ENCODE measurements around the gene HNRNPH2. TPM values are rescaled to one million over a fixed set of nuclear protein-coding genes. Genes with fewer than 3 reads are reported as not detected.

Gene HNRNPH2
- total RNA-seq, 4 donors from 2014 or later: 33.8 to 58.1 (median 43.3) TPM

DNA sequence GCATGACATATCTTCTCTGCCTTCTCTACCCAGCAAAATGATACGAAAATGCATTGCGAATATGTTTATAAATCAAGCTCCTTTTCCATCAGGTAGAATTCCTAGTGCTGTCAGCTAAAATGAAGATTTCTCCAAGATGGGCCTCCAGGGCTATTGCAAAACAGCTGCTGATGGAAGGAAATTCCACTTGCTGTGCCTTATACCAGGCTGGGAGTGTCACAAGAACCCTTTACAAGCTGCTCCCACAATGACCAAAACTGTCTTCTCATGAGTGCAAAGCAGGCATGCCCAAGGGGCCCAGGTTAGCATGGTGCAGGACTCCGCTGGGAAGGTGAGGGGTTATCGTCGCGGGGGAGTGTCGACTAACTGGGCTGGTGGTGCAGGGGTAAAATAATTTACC is 8.7 kb downstream of the HNRNPH2 start:
- intact Hi-C loops (cut with DNase I; ENCODE audit: low total_unique reads): loop anchor here (5.0 to 10.0 kb wide), 2 partner anchors 66 to 518 kb away; partner anchors contain the start of gene ZMAT1
- Histone ChIP-seq H3K4me1 (peaks cover 5 to 18% of the 10 kb centered on the region in 2 donors), H3K27ac (no peak overlapping the region)

DNA sequence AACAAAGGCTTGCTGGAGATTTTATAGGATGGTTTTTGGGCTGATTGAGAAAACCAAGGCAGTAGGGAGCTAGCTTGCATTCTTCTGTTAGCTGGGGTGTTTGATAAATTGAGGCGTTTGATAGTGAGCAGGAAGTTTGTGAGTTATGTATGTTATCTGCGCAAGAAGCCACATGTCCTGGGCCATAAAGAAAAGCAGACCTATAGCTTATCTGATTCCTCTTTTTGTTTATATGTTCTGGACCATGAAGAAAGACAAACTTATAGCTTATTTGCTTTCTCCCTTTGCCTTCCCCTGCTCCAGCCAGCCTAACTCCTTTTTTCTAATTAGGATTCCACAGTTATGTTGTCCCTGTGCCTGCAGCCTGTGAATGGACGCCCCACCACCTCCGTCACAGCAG is 9.2 kb downstream of the HNRNPH2 start:
- Histone ChIP-seq H3K9me3 (no peaks in the 10 kb centered on the region), H3K4me3 (peak overlapping the region in 1 of 4 donors; percentile 68), H3K4me1 (peaks cover 5 to 16% of the 10 kb centered on the region in 2 donors), H3K27ac (peak overlapping the region; percentile 90 to 97 (median 93)), H3K36me3 (peaks cover 0 to 9% of the 10 kb centered on the region in 2 donors), H3K27me3 (no peaks in the 10 kb centered on the region)
- intact Hi-C loops (cut with DNase I; ENCODE audit: low total_unique reads) (loop anchor here (5.0 to 10.0 kb wide), 2 partner anchors 65 to 518 kb away; partner anchors contain the start of gene ZMAT1), in situ Hi-C loops (cut with MboI; ENCODE audit: low sequenced_read_pairs in 4 of 4) (loop anchor here in 2 of 4 donors (10.0 to 25.0 kb wide), 3 partner anchors 370 to 520 kb away; partner anchors contain the start of gene ZMAT1 (in 1 of the 2))
- TF ChIP-seq POLR2A (IDR thresholded peaks at IDR 0.05): no peak
- TF ChIP-seq, protein P1, sequence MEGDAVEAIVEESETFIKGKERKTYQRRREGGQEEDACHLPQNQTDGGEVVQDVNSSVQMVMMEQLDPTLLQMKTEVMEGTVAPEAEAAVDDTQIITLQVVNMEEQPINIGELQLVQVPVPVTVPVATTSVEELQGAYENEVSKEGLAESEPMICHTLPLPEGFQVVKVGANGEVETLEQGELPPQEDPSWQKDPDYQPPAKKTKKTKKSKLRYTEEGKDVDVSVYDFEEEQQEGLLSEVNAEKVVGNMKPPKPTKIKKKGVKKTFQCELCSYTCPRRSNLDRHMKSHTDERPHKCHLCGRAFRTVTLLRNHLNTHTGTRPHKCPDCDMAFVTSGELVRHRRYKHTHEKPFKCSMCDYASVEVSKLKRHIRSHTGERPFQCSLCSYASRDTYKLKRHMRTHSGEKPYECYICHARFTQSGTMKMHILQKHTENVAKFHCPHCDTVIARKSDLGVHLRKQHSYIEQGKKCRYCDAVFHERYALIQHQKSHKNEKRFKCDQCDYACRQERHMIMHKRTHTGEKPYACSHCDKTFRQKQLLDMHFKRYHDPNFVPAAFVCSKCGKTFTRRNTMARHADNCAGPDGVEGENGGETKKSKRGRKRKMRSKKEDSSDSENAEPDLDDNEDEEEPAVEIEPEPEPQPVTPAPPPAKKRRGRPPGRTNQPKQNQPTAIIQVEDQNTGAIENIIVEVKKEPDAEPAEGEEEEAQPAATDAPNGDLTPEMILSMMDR (IDR thresholded peaks at IDR 0.05 in 4 of 5, conservative IDR thresholded peaks at IDR 0.05 in 1 of 5): no peak
- ATAC-seq: no peak
- no peak for DNase-seq

More for the DNA sequence above, 8.7 kb downstream of the HNRNPH2 start:
- Histone ChIP-seq H3K36me3 (peaks cover 0 to 9% of the 10 kb centered on the region in 2 donors), H3K9me3 (no peaks in the 10 kb centered on the region), H3K4me3 (no peak overlapping the region), H3K27me3 (no peaks in the 10 kb centered on the region)
- TF ChIP-seq POLR2A (IDR thresholded peaks at IDR 0.05): no peak
- TF ChIP-seq, protein P1 (IDR thresholded peaks at IDR 0.05 in 4 of 5, conservative IDR thresholded peaks at IDR 0.05 in 1 of 5): no peak
- in situ Hi-C loops (cut with MboI; ENCODE audit: low sequenced_read_pairs in 4 of 4): loop anchor here in 2 of 4 donors (10.0 to 25.0 kb wide), 3 partner anchors 371 to 521 kb away; partner anchors contain the start of gene ZMAT1 (in 1 of the 2)
- ATAC-seq: no peak
- DNase-seq: no peak

DNA sequence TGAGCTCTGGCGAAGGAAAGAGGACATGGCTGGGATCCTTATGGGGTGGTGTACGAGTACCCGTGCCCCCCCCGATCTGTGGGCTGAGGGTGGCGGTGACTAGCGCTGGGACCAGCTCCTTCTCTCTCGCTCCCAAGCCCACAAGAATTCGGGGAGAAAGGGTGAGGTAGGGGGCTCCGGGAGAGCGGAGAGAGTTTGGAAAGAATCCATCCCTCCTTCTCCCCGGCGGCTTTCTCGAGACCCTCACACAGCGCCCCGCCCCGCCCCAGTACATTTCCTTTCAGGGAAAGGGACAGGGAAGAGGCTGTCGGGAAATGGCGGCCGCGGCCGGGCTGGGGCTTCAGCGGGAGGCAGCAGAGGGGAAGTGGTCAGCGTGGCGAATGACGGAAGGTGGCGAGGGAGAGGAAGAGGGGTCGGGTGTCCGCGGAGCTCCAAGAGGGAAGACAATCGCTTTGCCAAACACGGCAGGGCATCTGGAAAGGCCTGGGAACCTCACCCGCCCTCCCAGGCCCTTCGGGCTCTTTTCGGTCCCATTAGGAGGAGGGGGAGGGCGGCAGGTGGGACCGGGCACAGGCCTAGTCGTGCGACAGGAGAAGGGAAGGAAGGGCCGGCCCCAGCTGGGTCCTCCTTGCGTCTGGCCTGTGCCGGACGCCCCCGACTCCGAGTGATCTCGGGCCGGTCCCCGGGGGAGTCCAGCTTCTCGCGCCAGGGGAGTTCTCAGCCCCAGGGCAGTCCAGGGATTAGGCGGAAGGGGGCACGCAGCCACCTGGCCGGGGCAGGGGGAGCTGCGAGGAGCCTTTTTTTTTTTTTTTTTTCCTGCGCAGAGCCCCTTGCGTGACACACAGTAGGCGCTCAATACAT is 10.2 kb downstream of the HNRNPH2 start:
- in situ Hi-C loops (cut with MboI; ENCODE audit: low sequenced_read_pairs in 4 of 4): loop anchor here in 2 of 4 donors (10.0 to 25.0 kb wide), 3 partner anchors 369 to 519 kb away; partner anchors contain the start of gene ZMAT1 (in 1 of the 2)
- intact Hi-C loops (cut with DNase I; ENCODE audit: low total_unique reads): loop anchor here (5.0 to 10.0 kb wide), 2 partner anchors 64 to 517 kb away; partner anchors contain the start of gene ZMAT1
- peak in 1 of 2 donors; percentile 43 for TF ChIP-seq POLR2A (IDR thresholded peaks at IDR 0.05)
- TF ChIP-seq, protein P1 (IDR thresholded peaks at IDR 0.05 in 4 of 5, conservative IDR thresholded peaks at IDR 0.05 in 1 of 5): no peak
- ATAC-seq (peak; percentile 79 to 81), DNase-seq (peak; percentile 13 to 40)
- Histone ChIP-seq H3K4me3 (peak overlapping the region; percentile 68 to 81 (median 71)), H3K36me3 (peaks cover 0 to 6% of the 10 kb centered on the region in 2 donors), H3K27ac (peak overlapping the region; percentile 90 to 97 (median 93)), H3K4me1 (peaks cover 5 to 16% of the 10 kb centered on the region in 2 donors), H3K9me3 (no peaks in the 10 kb centered on the region), H3K27me3 (no peaks in the 10 kb centered on the region)

DNA sequence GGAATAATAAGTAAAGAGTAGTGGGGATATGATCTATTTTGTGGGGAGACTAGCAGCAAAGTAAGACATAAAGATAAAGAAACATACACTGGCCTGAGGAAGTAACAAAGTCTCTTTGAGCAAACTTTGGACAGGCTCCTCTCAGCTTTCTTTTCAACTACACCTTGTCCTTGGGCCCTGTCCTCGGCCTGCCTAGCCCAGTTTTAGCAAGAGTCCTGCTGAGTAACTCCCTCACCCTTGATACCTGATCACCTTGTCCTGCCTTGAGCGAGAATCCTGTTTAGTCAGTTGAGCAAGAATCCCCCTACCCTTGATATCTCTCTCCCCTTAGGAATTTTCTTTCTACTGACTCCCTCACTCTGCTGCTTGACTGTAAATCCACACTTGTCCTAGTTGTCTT is 11.5 kb downstream of the HNRNPH2 start:
- DNase-seq (no peak), ATAC-seq (no peak)
- Histone ChIP-seq H3K27me3 (no peaks in the 10 kb centered on the region), H3K27ac (peak overlapping the region; percentile 90 to 97 (median 93)), H3K36me3 (no peaks in the 10 kb centered on the region), H3K4me3 (no peak overlapping the region), H3K9me3 (no peaks in the 10 kb centered on the region), H3K4me1 (peaks cover 5 to 15% of the 10 kb centered on the region in 2 donors)
- intact Hi-C loops (cut with DNase I; ENCODE audit: low total_unique reads): loop anchor here (5.0 to 10.0 kb wide), 2 partner anchors 63 to 515 kb away; partner anchors contain the start of gene ZMAT1
- TF ChIP-seq, protein P1 (IDR thresholded peaks at IDR 0.05 in 4 of 5, conservative IDR thresholded peaks at IDR 0.05 in 1 of 5): no peak
- no peak for TF ChIP-seq POLR2A (IDR thresholded peaks at IDR 0.05)
- in situ Hi-C loops (cut with MboI; ENCODE audit: low sequenced_read_pairs in 4 of 4): loop anchor here in 2 of 4 donors (10.0 to 25.0 kb wide), 3 partner anchors 368 to 518 kb away; partner anchors contain the start of gene ZMAT1 (in 1 of the 2)
